D721Med (cell line): ENCODE data around the gene CCDC38.

ENCODE experiments used
- DNase-seq: peaks from one replicate; pipeline ENCODE4 v3.0.0; 2011; ENCODE audit warnings: low spot score; ENCODE audit not compliant: insufficient read length
- FAIRE-seq: peaks from 2 replicates; lab custom pipeline; 2011; peaks lifted over from hg19 to GRCh38; lab: Jason Lieb, UNC
- TF ChIP-seq, protein P1 (sequence below): IDR thresholded peaks from 2 replicates; pipeline ENCODE4 v1.5.1; 2012; ENCODE audit warnings: mild to moderate bottlenecking, control low read depth; ENCODE audit not compliant: insufficient read depth; ENCODE audit errors: missing control alignments

The CCDC38 gene

GRCh38 chr12:95829395-95829794 is 113.0 kb downstream of the CCDC38 start:
- FAIRE-seq: no peak
- no peak for DNase-seq
- TF ChIP-seq, protein P1, sequence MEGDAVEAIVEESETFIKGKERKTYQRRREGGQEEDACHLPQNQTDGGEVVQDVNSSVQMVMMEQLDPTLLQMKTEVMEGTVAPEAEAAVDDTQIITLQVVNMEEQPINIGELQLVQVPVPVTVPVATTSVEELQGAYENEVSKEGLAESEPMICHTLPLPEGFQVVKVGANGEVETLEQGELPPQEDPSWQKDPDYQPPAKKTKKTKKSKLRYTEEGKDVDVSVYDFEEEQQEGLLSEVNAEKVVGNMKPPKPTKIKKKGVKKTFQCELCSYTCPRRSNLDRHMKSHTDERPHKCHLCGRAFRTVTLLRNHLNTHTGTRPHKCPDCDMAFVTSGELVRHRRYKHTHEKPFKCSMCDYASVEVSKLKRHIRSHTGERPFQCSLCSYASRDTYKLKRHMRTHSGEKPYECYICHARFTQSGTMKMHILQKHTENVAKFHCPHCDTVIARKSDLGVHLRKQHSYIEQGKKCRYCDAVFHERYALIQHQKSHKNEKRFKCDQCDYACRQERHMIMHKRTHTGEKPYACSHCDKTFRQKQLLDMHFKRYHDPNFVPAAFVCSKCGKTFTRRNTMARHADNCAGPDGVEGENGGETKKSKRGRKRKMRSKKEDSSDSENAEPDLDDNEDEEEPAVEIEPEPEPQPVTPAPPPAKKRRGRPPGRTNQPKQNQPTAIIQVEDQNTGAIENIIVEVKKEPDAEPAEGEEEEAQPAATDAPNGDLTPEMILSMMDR: no peak

DNA sequence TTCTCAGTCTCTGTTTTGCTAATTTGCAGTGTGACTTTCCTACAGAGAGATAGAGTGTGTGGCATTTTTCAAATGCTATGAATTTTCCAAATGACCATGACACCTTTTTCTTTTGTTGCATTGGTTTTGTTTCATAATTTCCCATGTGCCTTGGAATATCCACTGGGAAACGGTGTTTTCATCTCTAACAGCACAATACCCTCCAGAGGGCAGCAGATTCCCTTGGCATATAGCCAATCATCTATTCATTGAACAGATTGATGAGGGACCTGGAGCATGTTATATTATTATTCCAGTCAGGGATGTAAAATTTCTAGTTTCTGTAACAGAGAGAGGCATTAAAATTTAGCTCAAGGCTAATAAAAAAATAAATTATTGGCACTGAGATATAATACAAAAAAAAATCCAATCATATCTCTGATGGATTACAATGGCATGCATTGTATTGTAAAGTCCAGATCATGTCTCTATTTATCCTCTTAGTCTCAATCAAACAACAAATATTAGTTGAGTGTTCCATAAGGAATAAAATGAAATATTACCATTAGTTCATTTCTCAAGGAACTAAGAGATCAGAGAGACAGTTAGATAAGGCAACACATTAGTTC is 122.2 kb downstream of the CCDC38 start:
- TF ChIP-seq, protein P1: peak; percentile 63
- no peak for DNase-seq
- FAIRE-seq: no peak
